Loucy (cell line): ENCODE measurements around the gene SLC39A9.

Experiments
- H2AFZ ChIP-seq: fragments of 200-600 bp; sonication (generic); 2 replicates; pipeline ENCODE4 v1.6.0; 2016; ENCODE audit warnings: antibody characterized with exemption, mild to moderate bottlenecking, low read length, moderate library complexity
- H3F3A ChIP-seq: fragments of 200-600 bp; 2 replicates; pipeline ENCODE4 v1.6.0; 2016; ENCODE audit warnings: antibody characterized with exemption, low read depth, mild to moderate bottlenecking
- H3K27me3 ChIP-seq: fragments of 200-600 bp; sonication (generic); 2 replicates; pipeline ENCODE4 v1.6.1; 2014; ENCODE audit warnings: low read length, mild to moderate bottlenecking; ENCODE audit not compliant: insufficient read depth, poor library complexity, severe bottlenecking
- H3K36me3 ChIP-seq: fragments of 200-600 bp; sonication (generic); 2 replicates; pipeline ENCODE4 v1.6.1; 2016; ENCODE audit warnings: low read length; ENCODE audit not compliant: insufficient read depth
- H3K4me1 ChIP-seq: fragments of 200-600 bp; sonication (generic); 2 replicates; pipeline ENCODE4 v1.5.1; 2014; ENCODE audit warnings: low read length, mild to moderate bottlenecking; ENCODE audit not compliant: insufficient read depth, poor library complexity, severe bottlenecking
- H3K4me2 ChIP-seq: fragments of 200-600 bp; sonication (generic); 2 replicates; pipeline ENCODE4 v1.6.0; 2014; ENCODE audit warnings: antibody characterized with exemption, low read length, low read depth, mild to moderate bottlenecking; ENCODE audit not compliant: poor library complexity, severe bottlenecking
- H3K4me3 ChIP-seq: fragments of 200-600 bp; sonication (generic); 2 replicates; pipeline ENCODE4 v1.5.1; 2014; ENCODE audit warnings: low read length, mild to moderate bottlenecking, mixed read lengths; ENCODE audit not compliant: poor library complexity, severe bottlenecking
- H3K79me2 ChIP-seq: fragments of 200-600 bp; sonication (generic); 2 replicates; pipeline ENCODE4 v1.6.1; 2014; ENCODE audit warnings: low read length; ENCODE audit not compliant: insufficient read depth
- H3K9ac ChIP-seq: fragments of 200-600 bp; sonication (generic); 2 replicates; pipeline ENCODE4 v1.6.0; 2014; ENCODE audit warnings: mild to moderate bottlenecking, low read depth, low read length, moderate library complexity; ENCODE audit not compliant: poor library complexity, severe bottlenecking
- H3K9me2 ChIP-seq: fragments of 200-600 bp; sonication (generic); replicated peaks from 2 replicates; pipeline ENCODE4 v1.6.1; 2016; ENCODE audit warnings: low read depth, low read length, mixed read lengths
- H3K9me3 ChIP-seq: fragments of 200-600 bp; sonication (generic); 2 replicates; pipeline ENCODE4 v1.6.1; 2014; ENCODE audit warnings: mild to moderate bottlenecking, antibody characterized with exemption, low read length, low read depth; ENCODE audit not compliant: insufficient read depth
- H4K20me1 ChIP-seq: fragments of 200-600 bp; sonication (generic); 2 replicates; pipeline ENCODE4 v1.6.0; 2014; ENCODE audit warnings: antibody characterized with exemption, low read length, mild to moderate bottlenecking; ENCODE audit not compliant: insufficient read depth, poor library complexity, severe bottlenecking
- EZH2phosphoT487 ChIP-seq: fragments of 200-600 bp; IDR thresholded peaks from 2 replicates; pipeline ENCODE4 v1.6.1; 2018; ENCODE audit warnings: antibody characterized with exemption, mild to moderate bottlenecking, moderate library complexity, borderline replicate concordance
- TF ChIP-seq, protein P1 (sequence below): fragments of 200-600 bp; sonication (generic); conservative IDR thresholded peaks from 2 replicates; pipeline ENCODE4 v1.5.1; 2014; ENCODE audit warnings: mild to moderate bottlenecking, antibody characterized with exemption, low read length

SLC39A9 gene

DNA sequence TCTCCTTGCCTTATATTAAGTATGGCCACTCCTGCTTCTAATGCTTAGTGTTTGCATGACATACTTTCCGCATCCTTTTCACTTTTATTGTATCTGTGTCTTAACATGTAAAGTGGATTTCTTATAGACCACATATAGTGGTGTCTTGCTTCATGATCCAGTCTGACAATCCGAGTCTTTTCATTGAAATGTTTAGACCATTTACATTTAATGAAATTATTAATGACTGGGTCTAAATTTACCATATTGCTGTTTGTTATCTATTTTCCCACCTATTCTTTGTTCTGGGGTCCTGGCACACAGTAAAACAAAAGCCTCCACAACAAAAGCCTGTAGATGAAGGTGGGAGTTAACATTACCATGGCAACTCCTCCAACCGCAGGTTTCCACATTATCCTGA, 23.3 kb upstream of the SLC39A9 start:
- H2AFZ ChIP-seq: no peak overlapping the region
- H3K9me2 ChIP-seq: no peaks in the 10 kb centered on the region
- H4K20me1 ChIP-seq: peaks cover under 1% of the 10 kb centered on the region
- H3F3A ChIP-seq: no peaks in the 10 kb centered on the region
- H3K9ac ChIP-seq: no peak overlapping the region
- no peak overlapping the region for H3K4me3 ChIP-seq
- H3K4me1 ChIP-seq: no peaks in the 10 kb centered on the region
- no peak overlapping the region for H3K4me2 ChIP-seq
- H3K36me3 ChIP-seq: peaks cover 50% of the 10 kb centered on the region
- no peaks in the 10 kb centered on the region for H3K27me3 ChIP-seq
- peaks cover 8% of the 10 kb centered on the region; the same call in 1 of the 2 replicates for H3K79me2 ChIP-seq
- no peak for TF ChIP-seq EZH2phosphoT487
- TF ChIP-seq, protein P1, sequence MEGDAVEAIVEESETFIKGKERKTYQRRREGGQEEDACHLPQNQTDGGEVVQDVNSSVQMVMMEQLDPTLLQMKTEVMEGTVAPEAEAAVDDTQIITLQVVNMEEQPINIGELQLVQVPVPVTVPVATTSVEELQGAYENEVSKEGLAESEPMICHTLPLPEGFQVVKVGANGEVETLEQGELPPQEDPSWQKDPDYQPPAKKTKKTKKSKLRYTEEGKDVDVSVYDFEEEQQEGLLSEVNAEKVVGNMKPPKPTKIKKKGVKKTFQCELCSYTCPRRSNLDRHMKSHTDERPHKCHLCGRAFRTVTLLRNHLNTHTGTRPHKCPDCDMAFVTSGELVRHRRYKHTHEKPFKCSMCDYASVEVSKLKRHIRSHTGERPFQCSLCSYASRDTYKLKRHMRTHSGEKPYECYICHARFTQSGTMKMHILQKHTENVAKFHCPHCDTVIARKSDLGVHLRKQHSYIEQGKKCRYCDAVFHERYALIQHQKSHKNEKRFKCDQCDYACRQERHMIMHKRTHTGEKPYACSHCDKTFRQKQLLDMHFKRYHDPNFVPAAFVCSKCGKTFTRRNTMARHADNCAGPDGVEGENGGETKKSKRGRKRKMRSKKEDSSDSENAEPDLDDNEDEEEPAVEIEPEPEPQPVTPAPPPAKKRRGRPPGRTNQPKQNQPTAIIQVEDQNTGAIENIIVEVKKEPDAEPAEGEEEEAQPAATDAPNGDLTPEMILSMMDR: no peak
- H3K9me3 ChIP-seq: 0 out of 2 replicates have a peak, but pooled peaks cover 3% of the 10 kb centered on the region

DNA sequence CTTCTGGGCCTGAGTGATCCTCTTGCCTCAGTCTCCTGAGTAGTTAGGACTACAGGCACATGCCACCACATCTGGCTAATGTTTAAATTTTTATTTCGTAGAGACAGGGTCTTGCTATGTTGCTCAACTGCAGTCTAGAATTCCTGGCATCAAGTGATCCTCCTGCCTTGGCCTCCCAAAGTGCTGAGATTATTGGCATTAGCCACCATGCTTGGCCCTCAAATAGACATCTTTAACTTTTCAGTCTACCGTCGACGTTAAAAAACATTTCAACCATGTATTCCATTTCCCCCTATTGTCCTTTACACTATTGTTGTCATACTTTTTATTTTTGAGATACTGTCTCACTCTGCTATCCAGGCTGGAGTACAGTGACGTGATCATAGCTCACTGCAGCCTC, 22.8 kb upstream of the SLC39A9 start:
- H2AFZ ChIP-seq: no peak overlapping the region
- H3K27me3 ChIP-seq: no peaks in the 10 kb centered on the region
- H3K36me3 ChIP-seq: peaks cover 56% of the 10 kb centered on the region
- no peak overlapping the region for H3K4me3 ChIP-seq
- peaks cover 14% of the 10 kb centered on the region; the same call in 1 of the 2 replicates for H3K79me2 ChIP-seq
- no peaks in the 10 kb centered on the region for H3K9me2 ChIP-seq
- no peaks in the 10 kb centered on the region for H3F3A ChIP-seq
- H3K4me2 ChIP-seq: no peak overlapping the region
- no peak overlapping the region for H3K9ac ChIP-seq
- peaks cover 4% of the 10 kb centered on the region for H4K20me1 ChIP-seq
- H3K4me1 ChIP-seq: no peaks in the 10 kb centered on the region
- no peak for TF ChIP-seq EZH2phosphoT487
- TF ChIP-seq, protein P1: no peak
- 0 out of 2 replicates have a peak, but pooled peaks cover 3% of the 10 kb centered on the region for H3K9me3 ChIP-seq

DNA sequence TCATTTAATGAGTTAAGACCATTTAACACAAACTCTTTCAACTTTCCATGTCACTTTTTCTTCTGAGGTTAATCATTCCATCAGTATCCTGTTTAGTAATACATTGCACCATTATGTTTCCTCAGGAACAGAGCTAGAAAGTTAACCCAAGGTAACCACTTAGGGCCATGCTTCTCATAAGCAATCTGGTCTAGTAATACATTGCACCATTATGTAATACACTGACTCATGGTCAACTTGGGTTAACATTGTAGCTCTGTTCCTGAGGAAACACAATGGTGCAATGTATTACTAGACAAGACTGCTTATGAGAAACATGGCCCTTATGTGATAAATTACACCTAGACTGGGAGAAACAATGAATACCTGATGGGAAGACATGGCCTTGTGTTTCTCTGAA, 22.1 kb upstream of the SLC39A9 start:
- Histone ChIP-seq H3K4me3 (no peak overlapping the region), H2AFZ (no peak overlapping the region), H3K4me2 (no peak overlapping the region), H3K9me3 (0 out of 2 replicates have a peak, but pooled peaks cover 3% of the 10 kb centered on the region), H3K27me3 (no peaks in the 10 kb centered on the region), H3K36me3 (peaks cover 63% of the 10 kb centered on the region), H3K9me2 (no peaks in the 10 kb centered on the region), H3K4me1 (no peaks in the 10 kb centered on the region), H4K20me1 (peaks cover 11% of the 10 kb centered on the region), H3F3A (no peaks in the 10 kb centered on the region), H3K79me2 (peaks cover 21% of the 10 kb centered on the region), H3K9ac (no peak overlapping the region)
- no peak for TF ChIP-seq EZH2phosphoT487
- TF ChIP-seq, protein P1: no peak
